Glomerular visceral epithelial cell (primary cell): ENCODE results near the gene DOCK3.
A peak's percentile ranks its signal among the peaks of the same experiment; 100 is the strongest.
"Not testable (repeated sequence)": the region's sequence is repeated elsewhere in the genome, so short reads cannot be mapped to it uniquely, and the experiment has no call there.

Source experiments
- DNase-seq: peaks from one replicate; pipeline ENCODE4 v3.0.0-alpha.2; 2016; ENCODE audit errors: extremely low spot score

DOCK3 gene

GRCh38 chr3:51357856-51358255, 683.1 kb downstream of the DOCK3 start:
- DNase-seq = no peak

- no peak for DNase-seq
Observed at GRCh38 chr3:51358981-51359380, 684.3 kb downstream of the DOCK3 start.

- DNase-seq = no peak
Observed at GRCh38 chr3:51360806-51361205, 686.1 kb downstream of the DOCK3 start.

- DNase-seq = no peak
Observed at GRCh38 chr3:51361746-51362145, 687.0 kb downstream of the DOCK3 start.

- DNase-seq = no peak
Observed at GRCh38 chr3:51362476-51362875, 687.7 kb downstream of the DOCK3 start.

- DNase-seq = not testable (repeated sequence)
Observed at GRCh38 chr3:51368276-51368675, 693.5 kb downstream of the DOCK3 start.

GRCh38 chr3:51371943-51372557, 697.3 kb downstream of the DOCK3 start:
- peak; percentile 60 for DNase-seq

GRCh38 chr3:51373658-51374421, 699.1 kb downstream of the DOCK3 start:
- DNase-seq = no peak

GRCh38 chr3:51374456-51374855, 699.7 kb downstream of the DOCK3 start:
- DNase-seq = no peak

GRCh38 chr3:51375136-51375535, 700.4 kb downstream of the DOCK3 start:
- DNase-seq = no peak

GRCh38 chr3:51375571-51375970, 700.8 kb downstream of the DOCK3 start:
- no peak for DNase-seq

GRCh38 chr3:51378065-51378464, 703.3 kb downstream of the DOCK3 start:
- no peak for DNase-seq

- no peak for DNase-seq
Observed at GRCh38 chr3:51378726-51379125, 704.0 kb downstream of the DOCK3 start.

- no peak for DNase-seq
Observed at GRCh38 chr3:51379301-51379700, 704.6 kb downstream of the DOCK3 start.

GRCh38 chr3:51379746-51380455, 705.2 kb downstream of the DOCK3 start:
- no peak for DNase-seq

- no peak for DNase-seq
Observed at GRCh38 chr3:51380601-51381332, 706.0 kb downstream of the DOCK3 start.

- DNase-seq = no peak
Observed at GRCh38 chr3:51381333-51381705, 706.6 kb downstream of the DOCK3 start.

GRCh38 chr3:51382076-51382745, 707.5 kb downstream of the DOCK3 start:
- no peak for DNase-seq

- no peak for DNase-seq
Observed at GRCh38 chr3:51382947-51383578, 708.3 kb downstream of the DOCK3 start.

GRCh38 chr3:51384055-51384725, 709.5 kb downstream of the DOCK3 start:
- DNase-seq = peak; percentile 24
